HCT116 (cell line): ENCODE data around the gene SLC22A5.

Experiments
- CTCF ChIP-seq, 3 experiments: fragments of 200-600 bp in 1 of 3; sonication (generic) in 1 of 3; IDR thresholded peaks in 2 of 3; conservative IDR thresholded peaks in 1 of 3; 2 replicates each; pipeline ENCODE4 v1.5.1; 2012 to 2017; ENCODE audit warnings: low read depth in 2 of 3, low read length in 2 of 3, antibody characterized with exemption in 1 of 3, borderline replicate concordance in 1 of 3, control low read depth in 1 of 3, mild to moderate bottlenecking in 1 of 3, mixed read lengths in 1 of 3, mixed run types in 1 of 3, moderate library complexity in 1 of 3; ENCODE audit not compliant: insufficient read depth in 1 of 3
- EZH2phosphoT487 ChIP-seq: fragments of 200-600 bp; IDR thresholded peaks from 2 replicates; pipeline ENCODE4 v1.6.1; 2018; ENCODE audit warnings: antibody characterized with exemption, borderline replicate concordance
- MAX ChIP-seq: IDR thresholded peaks from 2 replicates; pipeline ENCODE4 v1.6.1; 2012
- SIN3A ChIP-seq: IDR thresholded peaks from 2 replicates; pipeline ENCODE4 v1.6.1; 2012; ENCODE audit warnings: low read depth

- no peak for TF ChIP-seq CTCF (IDR thresholded peaks at IDR 0.05 in 2 of 3, conservative IDR thresholded peaks at IDR 0.05 in 1 of 3; ENCODE audit: borderline replicate concordance in 1 of 3, insufficient read depth in 1 of 3, low read depth in 2 of 3, low read length in 2 of 3)
- 0 out of 2 replicates have a peak, but pooled peaks have one; percentile 29 for TF ChIP-seq SIN3A
- no peak for TF ChIP-seq EZH2phosphoT487
- TF ChIP-seq MAX, result no peak
These were observed 5.9 kb upstream of the SLC22A5 start for GRCh38 chr5:132363431-132364112.
